IPS-20b (cell line): ENCODE measurements around the gene CCDC198.

Source experiments
- H3K27ac ChIP-seq: one replicate; pipeline ENCODE4 v1.5.1; 2013; ENCODE audit warnings: low read length
- H3K27me3 ChIP-seq: 2 replicates; pipeline ENCODE4 v1.6.1; 2013; ENCODE audit warnings: mild to moderate bottlenecking, low read length, inconsistent platforms; ENCODE audit not compliant: insufficient read depth
- H3K36me3 ChIP-seq: 2 replicates; pipeline ENCODE4 v1.6.1; 2013; ENCODE audit warnings: low read depth, mild to moderate bottlenecking, inconsistent platforms, low read length, moderate library complexity; ENCODE audit not compliant: insufficient read depth
- H3K4me1 ChIP-seq: 2 replicates; pipeline ENCODE4 v1.6.1; 2013; ENCODE audit warnings: mild to moderate bottlenecking, control low read depth, inconsistent platforms, low read length, moderate library complexity; ENCODE audit not compliant: insufficient read depth
- H3K4me3 ChIP-seq: 2 replicates; pipeline ENCODE4 v1.5.1; 2013; ENCODE audit warnings: mild to moderate bottlenecking, low read length, inconsistent platforms
- H3K9ac ChIP-seq: 2 replicates; pipeline ENCODE4 v1.6.1; 2013; ENCODE audit warnings: low read depth, mild to moderate bottlenecking, inconsistent platforms, low read length, moderate library complexity
- H3K9me3 ChIP-seq: 2 replicates; pipeline ENCODE4 v1.6.1; 2013; ENCODE audit warnings: mild to moderate bottlenecking, low read depth, low read length, inconsistent platforms; ENCODE audit not compliant: insufficient read depth

The CCDC198 gene

DNA sequence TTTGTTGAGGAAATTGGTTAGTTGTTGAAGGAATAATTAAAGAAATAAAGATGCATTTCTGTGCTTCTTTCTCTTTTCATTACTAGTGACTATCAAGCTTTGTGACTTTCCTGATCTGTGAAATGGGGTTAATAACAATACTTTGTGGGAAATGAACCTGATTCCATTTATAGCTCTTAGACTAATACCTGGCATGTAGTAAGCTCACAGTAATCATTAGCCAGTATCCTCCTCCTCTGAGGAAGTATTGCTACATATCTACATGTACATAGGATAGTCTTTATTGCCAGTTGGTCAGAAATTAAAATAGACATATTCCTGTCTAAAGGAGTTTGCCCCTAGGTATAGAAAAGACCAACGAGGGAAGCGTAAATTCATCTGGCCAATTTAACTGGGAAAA is 1.8 kb upstream of the CCDC198 start:
- no peaks in the 10 kb centered on the region for H3K27me3 ChIP-seq
- H3K9me3 ChIP-seq: no peaks in the 10 kb centered on the region
- peaks cover 3% of the 10 kb centered on the region for H3K4me1 ChIP-seq
- H3K4me3 ChIP-seq: no peak overlapping the region
- no peak overlapping the region for H3K9ac ChIP-seq
- no peaks in the 10 kb centered on the region for H3K36me3 ChIP-seq
- H3K27ac ChIP-seq: no peak overlapping the region

DNA sequence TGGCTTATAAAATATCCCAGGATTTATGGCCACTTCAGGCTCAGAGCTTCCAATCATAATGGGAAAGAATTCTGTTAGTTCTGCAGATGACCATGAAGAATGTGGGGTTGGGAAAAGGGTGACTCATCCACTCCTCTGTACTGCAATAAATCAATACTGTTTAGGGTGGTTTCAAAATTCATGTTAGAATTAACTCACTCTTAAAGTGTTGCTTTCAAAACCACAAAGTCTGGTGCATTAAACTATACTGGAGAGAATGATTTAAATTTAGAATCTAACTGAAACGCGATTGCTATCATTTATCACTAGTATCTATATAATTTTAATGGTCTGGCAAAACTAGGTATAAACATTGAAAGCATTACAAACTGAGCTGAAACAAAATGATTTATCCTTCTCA is 798 bp downstream of the CCDC198 start:
- Histone ChIP-seq H3K4me1 (peaks cover 3% of the 10 kb centered on the region), H3K4me3 (no peak overlapping the region), H3K36me3 (no peaks in the 10 kb centered on the region), H3K27me3 (no peaks in the 10 kb centered on the region), H3K27ac (no peak overlapping the region), H3K9ac (no peak overlapping the region), H3K9me3 (no peaks in the 10 kb centered on the region)

DNA sequence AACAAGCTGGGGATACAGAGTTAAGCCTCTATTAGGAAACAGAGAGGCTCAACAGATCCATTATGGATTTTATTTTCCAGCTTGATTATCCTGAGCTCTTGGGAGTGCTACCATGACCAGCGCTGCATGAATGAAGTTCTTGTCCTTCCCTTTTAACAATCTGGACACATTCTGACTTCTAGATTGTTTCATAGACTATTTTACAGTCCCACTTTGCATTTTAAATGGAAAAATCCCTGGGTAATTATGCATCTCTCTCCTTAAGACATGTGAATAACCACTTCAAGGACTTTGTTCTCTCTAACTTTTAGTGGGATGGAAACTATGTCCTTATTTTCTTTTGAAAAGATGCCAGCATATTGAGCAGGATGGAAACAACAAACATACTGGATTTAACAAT is 2.0 kb downstream of the CCDC198 start:
- no peaks in the 10 kb centered on the region for H3K9me3 ChIP-seq
- H3K27me3 ChIP-seq: no peaks in the 10 kb centered on the region
- no peak overlapping the region for H3K4me3 ChIP-seq
- no peak overlapping the region for H3K27ac ChIP-seq
- no peaks in the 10 kb centered on the region for H3K36me3 ChIP-seq
- H3K4me1 ChIP-seq: peaks cover 3% of the 10 kb centered on the region
- H3K9ac ChIP-seq: no peak overlapping the region

DNA sequence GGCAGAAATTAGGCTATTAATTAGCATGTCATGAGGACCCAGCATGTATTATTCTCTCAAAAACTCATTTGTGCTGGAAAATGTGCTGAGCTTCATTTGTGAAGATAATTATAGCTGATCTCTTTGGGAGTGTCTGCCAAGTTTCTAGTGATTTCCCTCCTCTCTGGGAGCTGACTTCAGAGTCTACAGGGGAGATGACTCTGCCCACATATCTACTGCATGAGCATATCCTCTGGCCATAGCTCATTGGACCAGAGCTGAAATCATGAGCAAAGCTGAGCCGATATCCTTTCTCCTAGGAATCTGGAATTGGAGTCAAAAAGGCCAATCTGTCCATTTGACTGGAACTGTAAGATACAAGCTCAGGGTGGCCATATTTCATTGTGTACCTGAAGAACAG is 5.9 kb downstream of the CCDC198 start:
- no peak overlapping the region for H3K9ac ChIP-seq
- H3K27ac ChIP-seq: no peak overlapping the region
- H3K36me3 ChIP-seq: no peaks in the 10 kb centered on the region
- H3K27me3 ChIP-seq: no peaks in the 10 kb centered on the region
- H3K4me1 ChIP-seq: no peaks in the 10 kb centered on the region; the same call in 1 of the 2 replicates
- no peaks in the 10 kb centered on the region for H3K9me3 ChIP-seq
- H3K4me3 ChIP-seq: no peak overlapping the region

DNA sequence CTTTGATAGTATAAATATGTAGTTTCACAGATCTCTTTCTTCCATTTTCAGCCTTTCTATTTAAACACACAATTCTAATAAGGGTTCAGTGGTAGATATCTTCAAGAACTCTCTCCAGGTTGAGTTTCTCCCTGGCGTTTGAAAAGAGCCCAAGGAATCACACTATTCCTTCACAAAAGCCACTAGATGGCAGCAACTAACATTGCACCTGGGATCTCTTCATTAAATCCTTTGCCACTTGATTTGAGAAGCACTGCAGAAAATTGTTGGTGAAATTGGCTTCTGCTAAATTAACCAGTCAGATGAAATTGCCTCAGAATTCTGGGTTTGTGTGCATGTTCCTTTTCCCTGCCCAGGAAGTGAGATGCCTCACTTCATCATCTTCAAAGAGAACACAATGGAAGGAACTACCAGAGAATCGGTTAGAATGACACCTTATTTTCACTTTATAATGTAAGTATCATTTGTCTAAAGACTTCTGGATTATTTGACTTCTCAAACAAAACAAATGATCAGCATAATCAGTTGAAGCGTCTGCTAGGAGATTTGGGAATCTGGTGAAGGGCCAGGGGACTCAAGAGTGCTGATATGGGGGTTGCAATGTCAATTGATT is 6.8 kb downstream of the CCDC198 start:
- no peaks in the 10 kb centered on the region for H3K9me3 ChIP-seq
- no peaks in the 10 kb centered on the region for H3K4me1 ChIP-seq
- H3K9ac ChIP-seq: no peak overlapping the region
- no peaks in the 10 kb centered on the region for H3K36me3 ChIP-seq
- H3K4me3 ChIP-seq: no peak overlapping the region
- no peaks in the 10 kb centered on the region for H3K27me3 ChIP-seq
- H3K27ac ChIP-seq: no peak overlapping the region

DNA sequence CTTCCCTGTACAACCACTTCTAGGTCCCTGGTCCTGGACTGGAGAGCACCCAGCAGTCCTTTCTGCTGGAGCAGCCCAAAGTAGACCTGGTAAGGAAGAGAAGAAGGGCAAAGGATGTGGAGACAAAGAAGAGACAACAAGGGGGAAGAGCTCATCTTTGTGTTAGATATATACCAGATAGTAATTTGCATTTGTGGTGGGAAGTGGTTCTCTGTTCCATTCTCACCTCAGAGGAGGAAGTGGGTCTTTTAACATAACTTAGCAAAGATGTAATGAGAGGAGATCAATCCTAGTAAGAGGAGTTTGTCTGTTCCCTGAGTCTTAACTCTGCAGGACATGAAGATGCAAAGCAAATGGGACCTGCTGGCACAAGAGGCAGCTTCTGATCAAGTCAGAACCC is 8.0 kb downstream of the CCDC198 start:
- Histone ChIP-seq H3K9ac (no peak overlapping the region), H3K9me3 (no peaks in the 10 kb centered on the region), H3K27ac (no peak overlapping the region), H3K27me3 (no peaks in the 10 kb centered on the region), H3K36me3 (no peaks in the 10 kb centered on the region), H3K4me3 (no peak overlapping the region), H3K4me1 (no peaks in the 10 kb centered on the region)

DNA sequence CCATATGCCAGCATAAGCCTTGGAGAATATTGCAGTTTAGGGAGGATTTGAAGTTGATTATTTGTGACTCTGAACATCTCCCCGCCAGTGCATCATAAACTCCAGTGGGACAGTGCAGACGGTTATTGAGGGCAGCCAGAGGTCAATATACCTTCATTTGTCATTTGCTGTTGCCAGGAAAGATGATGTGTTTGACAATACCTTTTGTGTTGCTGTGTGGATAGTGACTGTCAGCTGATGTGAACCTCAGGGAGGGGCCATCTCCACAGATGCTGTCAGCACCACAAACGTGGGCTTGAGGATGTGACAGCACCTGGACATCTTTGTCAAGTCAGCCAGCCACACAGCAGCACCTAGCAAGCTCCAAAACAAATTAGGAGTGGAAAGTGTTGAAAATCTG is 11.5 kb downstream of the CCDC198 start:
- Histone ChIP-seq H3K9me3 (no peaks in the 10 kb centered on the region), H3K27ac (no peak overlapping the region), H3K9ac (no peak overlapping the region), H3K4me3 (no peak overlapping the region), H3K4me1 (no peaks in the 10 kb centered on the region), H3K36me3 (no peaks in the 10 kb centered on the region), H3K27me3 (no peaks in the 10 kb centered on the region)

DNA sequence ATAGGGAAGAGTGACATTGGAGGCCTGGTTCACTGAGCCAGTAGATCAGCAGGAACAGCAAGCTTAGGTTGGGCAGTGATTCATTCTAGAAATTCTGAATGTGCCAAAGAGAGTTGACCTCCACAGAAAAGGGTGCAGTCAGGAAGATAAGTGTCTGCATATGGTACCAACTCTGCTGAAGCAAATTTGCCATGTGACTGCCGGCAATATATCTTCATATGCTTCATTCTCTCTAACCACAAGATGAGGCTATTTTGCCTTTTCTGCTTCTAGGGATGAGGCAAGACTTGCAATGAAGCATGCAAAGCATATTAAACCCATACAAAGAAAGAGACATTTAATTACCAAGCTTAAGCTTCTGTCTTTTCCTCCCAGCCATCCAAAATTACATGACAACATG is 13.6 kb downstream of the CCDC198 start:
- Histone ChIP-seq H3K27me3 (no peaks in the 10 kb centered on the region), H3K36me3 (no peaks in the 10 kb centered on the region), H3K4me1 (no peaks in the 10 kb centered on the region), H3K9me3 (no peaks in the 10 kb centered on the region), H3K9ac (no peak overlapping the region), H3K4me3 (no peak overlapping the region), H3K27ac (no peak overlapping the region)

DNA sequence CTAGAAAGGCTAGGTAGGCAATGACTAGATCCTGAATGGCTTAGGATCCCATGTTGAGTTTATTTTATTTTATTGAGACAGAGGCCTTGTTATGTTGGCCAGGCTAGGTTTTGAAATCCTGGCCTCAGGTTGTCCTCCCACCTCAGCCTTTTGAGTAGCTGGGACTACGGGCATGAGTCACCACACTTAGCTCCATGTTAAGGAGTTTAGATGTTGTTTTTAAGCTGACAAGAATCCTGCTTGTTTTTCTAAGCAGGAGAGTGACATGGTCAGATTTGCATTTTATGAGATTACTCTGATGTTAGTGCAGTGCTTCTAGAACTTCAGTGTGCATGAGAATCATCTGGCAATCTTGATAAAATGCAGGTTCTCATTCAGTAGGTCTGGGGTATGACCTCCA is 14.5 kb downstream of the CCDC198 start:
- H3K9me3 ChIP-seq: no peaks in the 10 kb centered on the region
- H3K27me3 ChIP-seq: no peaks in the 10 kb centered on the region
- no peak overlapping the region for H3K9ac ChIP-seq
- H3K27ac ChIP-seq: no peak overlapping the region
- H3K36me3 ChIP-seq: no peaks in the 10 kb centered on the region
- no peak overlapping the region for H3K4me3 ChIP-seq
- H3K4me1 ChIP-seq: no peaks in the 10 kb centered on the region

DNA sequence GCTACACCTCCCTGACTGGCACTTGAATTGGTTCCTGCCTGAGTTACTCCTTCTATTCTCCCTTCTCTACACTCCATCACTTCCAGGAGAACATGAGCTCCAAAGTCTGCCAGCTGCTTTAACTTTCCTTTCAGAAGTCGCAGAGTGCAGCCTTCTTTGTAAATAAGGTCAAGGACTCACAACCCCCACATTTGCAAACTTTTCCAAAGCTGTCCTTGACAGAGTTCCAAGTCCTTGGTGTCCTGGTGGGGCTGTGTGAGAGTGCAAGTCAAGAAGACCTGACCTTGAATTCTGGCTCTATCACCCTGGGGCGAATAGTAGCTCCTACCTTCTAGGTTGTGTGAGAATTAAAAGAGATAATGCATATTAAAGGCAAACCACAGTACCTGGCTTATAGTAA is 15.6 kb downstream of the CCDC198 start:
- no peaks in the 10 kb centered on the region for H3K9me3 ChIP-seq
- no peak overlapping the region for H3K4me3 ChIP-seq
- no peak overlapping the region for H3K9ac ChIP-seq
- no peaks in the 10 kb centered on the region for H3K27me3 ChIP-seq
- H3K36me3 ChIP-seq: no peaks in the 10 kb centered on the region
- H3K27ac ChIP-seq: no peak overlapping the region
- no peaks in the 10 kb centered on the region for H3K4me1 ChIP-seq

DNA sequence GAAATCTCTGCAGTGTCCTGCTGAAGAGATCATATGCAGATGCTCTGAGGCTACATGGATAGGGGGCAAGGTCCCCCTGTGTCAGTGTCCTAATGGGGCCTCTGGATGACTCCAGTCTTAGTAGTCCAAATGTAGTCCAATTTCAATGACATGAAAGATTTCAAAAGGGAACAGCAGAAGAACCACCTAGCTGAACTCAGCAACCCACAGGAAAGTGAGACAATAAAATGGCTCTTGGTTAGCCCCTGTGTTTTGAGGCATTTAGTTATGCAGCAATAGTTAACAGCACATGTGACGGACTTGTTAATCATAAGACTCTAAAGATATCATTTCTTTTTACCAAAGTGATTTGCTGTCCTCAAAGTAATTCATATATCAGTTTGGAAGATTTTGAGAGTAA is 22.7 kb downstream of the CCDC198 start:
- H3K27me3 ChIP-seq: no peaks in the 10 kb centered on the region
- no peak overlapping the region for H3K4me3 ChIP-seq
- no peaks in the 10 kb centered on the region for H3K36me3 ChIP-seq
- H3K4me1 ChIP-seq: no peaks in the 10 kb centered on the region
- 0 out of 2 replicates have a peak, but pooled peaks cover 5% of the 10 kb centered on the region for H3K9me3 ChIP-seq
- no peak overlapping the region for H3K9ac ChIP-seq
- no peak overlapping the region for H3K27ac ChIP-seq

DNA sequence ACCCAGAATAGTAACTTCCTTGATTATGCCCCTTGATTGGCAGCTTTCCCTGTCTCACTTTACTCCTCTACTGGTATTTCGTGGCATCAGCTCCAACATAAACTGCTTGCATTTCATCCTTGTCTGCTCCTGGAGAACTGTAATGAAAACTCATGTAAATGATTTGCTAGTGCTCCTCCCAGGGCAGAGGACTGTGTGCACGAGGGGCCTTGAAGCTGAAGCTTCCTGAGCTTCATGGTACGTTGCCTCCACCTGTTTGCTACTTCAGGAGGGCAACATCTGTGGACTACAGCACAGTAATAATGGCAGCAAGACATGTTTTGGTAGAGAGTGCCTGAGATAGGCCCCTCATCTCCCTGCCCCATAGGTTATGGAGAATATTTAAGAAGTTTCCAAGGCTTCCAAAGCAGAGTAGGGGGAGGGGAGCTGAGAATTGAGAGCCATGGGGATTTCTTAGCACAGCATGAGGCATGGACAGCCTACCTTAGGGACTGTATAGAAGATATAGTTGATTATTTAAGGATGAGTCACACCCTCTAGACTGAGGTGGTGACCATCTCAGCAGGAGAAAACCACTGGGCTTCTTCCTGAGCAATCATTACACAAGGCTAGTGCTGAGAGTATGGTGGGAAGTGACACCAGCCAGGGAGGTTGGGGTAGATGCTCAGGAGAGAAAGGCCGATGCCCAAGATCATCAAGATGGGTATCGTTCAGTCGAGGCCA is 29.5 kb downstream of the CCDC198 start:
- H3K36me3 ChIP-seq: no peaks in the 10 kb centered on the region
- H3K9me3 ChIP-seq: 0 out of 2 replicates have a peak, but pooled peaks cover 5% of the 10 kb centered on the region
- H3K27me3 ChIP-seq: no peaks in the 10 kb centered on the region
- H3K9ac ChIP-seq: no peak overlapping the region
- H3K4me3 ChIP-seq: no peak overlapping the region
- no peak overlapping the region for H3K27ac ChIP-seq
- no peaks in the 10 kb centered on the region for H3K4me1 ChIP-seq
